ENCODE measurements around the gene DNM2.

Gene DNM2

GRCh38 chr19:10690341-10690781 lies 27.5 kb upstream of the DNM2 start:
- no peak for DNase-seq (ENCODE audit: low spot score)

- no peak for DNase-seq (ENCODE audit: low spot score)
Measured at GRCh38 chr19:10691178-10691881, 26.5 kb upstream of the DNM2 start.

- DNase-seq (ENCODE audit: low spot score): no peak
Measured at GRCh38 chr19:10691883-10692282, 26.0 kb upstream of the DNM2 start.

- DNase-seq (ENCODE audit: low spot score): no peak
Measured at GRCh38 chr19:10692673-10693264, 25.1 kb upstream of the DNM2 start.

- DNase-seq (ENCODE audit: low spot score): no peak
Measured at GRCh38 chr19:10694706-10695307, 23.1 kb upstream of the DNM2 start.

GRCh38 chr19:10695401-10696398 lies 22.2 kb upstream of the DNM2 start:
- peak; percentile 83 for DNase-seq (ENCODE audit: low spot score)

- DNase-seq (ENCODE audit: low spot score): no peak
Measured at GRCh38 chr19:10699650-10700335, 18.1 kb upstream of the DNM2 start.

- no peak for DNase-seq (ENCODE audit: low spot score)
Measured at GRCh38 chr19:10701955-10702525, 15.8 kb upstream of the DNM2 start.

- no peak for DNase-seq (ENCODE audit: low spot score)
Measured at GRCh38 chr19:10706990-10707389, 10.9 kb upstream of the DNM2 start.

GRCh38 chr19:10707440-10707839 lies 10.4 kb upstream of the DNM2 start:
- DNase-seq (ENCODE audit: low spot score): no peak

- DNase-seq (ENCODE audit: low spot score): no peak
Measured at GRCh38 chr19:10708291-10708690, 9.6 kb upstream of the DNM2 start.

GRCh38 chr19:10712045-10712444 lies 5.8 kb upstream of the DNM2 start:
- DNase-seq (ENCODE audit: low spot score): no peak

- DNase-seq (ENCODE audit: low spot score): no peak
Measured at GRCh38 chr19:10712754-10713153, 5.1 kb upstream of the DNM2 start.

- DNase-seq (ENCODE audit: low spot score): no peak
Measured at GRCh38 chr19:10713317-10713716, 4.6 kb upstream of the DNM2 start.

GRCh38 chr19:10717054-10717355 lies 874 bp upstream of the DNM2 start:
- no peak for DNase-seq (ENCODE audit: low spot score)

- no peak for DNase-seq (ENCODE audit: low spot score)
Measured at GRCh38 chr19:10718205-10719196, 622 bp downstream of the DNM2 start.

- no peak for DNase-seq (ENCODE audit: low spot score)
Measured at GRCh38 chr19:10719466-10719961, 1.6 kb downstream of the DNM2 start.

- no peak for DNase-seq (ENCODE audit: low spot score)
Measured at GRCh38 chr19:10720607-10721125, 2.8 kb downstream of the DNM2 start.

GRCh38 chr19:10723591-10723990 lies 5.7 kb downstream of the DNM2 start:
- DNase-seq (ENCODE audit: low spot score): no peak

- no peak for DNase-seq (ENCODE audit: low spot score)
Measured at GRCh38 chr19:10724573-10725071, 6.7 kb downstream of the DNM2 start.
